A549 (cell line): Measurements from ENCODE around the gene CPNE7. TPM values are rescaled to one million over a fixed set of nuclear protein-coding genes. Genes with fewer than 3 reads are reported as not detected.

Source experiments
- ATAC-seq, 2 experiments: fragments of 200-7000 bp in 1 of 2; fragments of >200 bp in 1 of 2; cut with Nextera tagmentation in 1 of 2; cut with Tn5 transposase in 1 of 2; 3 replicates each; pipeline versions ENCODE4 v1.8.0 to v1.9.1; 2018 to 2020; ENCODE audit warnings: mild to moderate bottlenecking in 1 of 2, moderate library complexity in 1 of 2
- CTCF ChIA-PET: fragments of 300-600 bp; sonication (Branson Sonifier 250); formaldehyde crosslinking; extraction: SDS; loops from one replicate; lab custom pipeline; 2021; ENCODE audit warnings: antibody characterized with exemption, inconsistent platforms; lab: Yijun Ruan, JAX
- POLR2A ChIA-PET: fragments of 350-600 bp; formaldehyde crosslinking; extraction: SDS; loops from one replicate; lab custom pipeline; 2021; ENCODE audit warnings: antibody characterized with exemption, inconsistent platforms; lab: Yijun Ruan, JAX
- DNase-seq, 2 experiments: peaks; one replicate each; pipeline versions ENCODE4 v3.0.0 to v3.0.0-alpha.2; 2011 to 2016; ENCODE audit warnings: low read depth in 1 of 2, low spot score in 1 of 2
- FAIRE-seq: peaks from 2 replicates; lab custom pipeline; 2011; peaks lifted over from hg19 to GRCh38; lab: Jason Lieb, UNC
- H3K27ac ChIP-seq, 2 experiments: fragments of >200 bp; sonication (Bioruptor Twin); formaldehyde crosslinking; 3 replicates each; pipeline ENCODE4 v1.5.1; 2016 to 2017
- H3K4me1 ChIP-seq: fragments of >200 bp; sonication (Bioruptor Twin); formaldehyde crosslinking; 3 replicates; pipeline ENCODE4 v1.6.1; 2016
- H3K4me2 ChIP-seq: fragments of >200 bp; sonication (Bioruptor Twin); formaldehyde crosslinking; 3 replicates; pipeline ENCODE4 v1.6.1; 2016
- H3K4me3 ChIP-seq: fragments of >200 bp; sonication (Bioruptor Twin); formaldehyde crosslinking; 3 replicates; pipeline ENCODE4 v1.5.1; 2016
- H3K9me3 ChIP-seq: fragments of >200 bp; sonication (Bioruptor Twin); formaldehyde crosslinking; 3 replicates; pipeline ENCODE4 v1.6.1; 2016
- BHLHE40 ChIP-seq: IDR thresholded peaks from 2 replicates; pipeline ENCODE4 v1.6.1; 2012; ENCODE audit warnings: low read depth, low read length, inconsistent platforms
- CBX2 ChIP-seq: fragments of 200-600 bp; sonication (generic); IDR thresholded peaks from 2 replicates; pipeline ENCODE4 v1.6.1; 2016; ENCODE audit warnings: low read depth, mild to moderate bottlenecking, borderline replicate concordance
- CHD2 ChIP-seq: fragments of 150-350 bp; IDR thresholded peaks from 2 replicates; pipeline ENCODE4 v1.6.1; 2014; ENCODE audit warnings: low read length; ENCODE audit not compliant: partially characterized antibody
- CHD4 ChIP-seq: fragments of 200-600 bp; sonication (generic); IDR thresholded peaks from 2 replicates; pipeline ENCODE4 v1.6.1; 2016; ENCODE audit warnings: antibody characterized with exemption, mild to moderate bottlenecking, borderline replicate concordance
- CTCF ChIP-seq: fragments of >200 bp; sonication (Bioruptor Twin); formaldehyde crosslinking; IDR thresholded peaks from 3 replicates; pipeline ENCODE4 v1.5.1; 2016
- EHF ChIP-seq: fragments of 250-450 bp; sonication (Bioruptor Pico); IDR thresholded peaks from 2 replicates; pipeline ENCODE4 v1.5.0; 2020; ENCODE audit warnings: mild to moderate bottlenecking
- EHMT2 ChIP-seq: fragments of 200-600 bp; sonication (generic); IDR thresholded peaks from 2 replicates; pipeline ENCODE4 v1.6.1; 2016; ENCODE audit warnings: antibody characterized with exemption, low read depth, mild to moderate bottlenecking, moderate library complexity
- FOSL2 ChIP-seq, 2 experiments: fragments of 450-650 bp in 1 of 2; fragments of >200 bp in 1 of 2; sonication (Bioruptor Twin) in 1 of 2; formaldehyde crosslinking; IDR thresholded peaks; 2 replicates each; pipeline versions ENCODE4 v1.5.0 to v1.6.1; 2016 to 2020; ENCODE audit warnings: mild to moderate bottlenecking in 1 of 2, moderate library complexity in 1 of 2
- FOXS1 ChIP-seq: fragments of 250-450 bp; sonication (Bioruptor Pico); IDR thresholded peaks from 2 replicates; pipeline ENCODE4 v1.5.0; 2020; ENCODE audit warnings: mild to moderate bottlenecking, moderate library complexity
- HDAC2 ChIP-seq: fragments of 200-600 bp; sonication (generic); IDR thresholded peaks from 2 replicates; pipeline ENCODE4 v1.6.1; 2016
- HES2 ChIP-seq: fragments of >200 bp; sonication (Bioruptor Twin); formaldehyde crosslinking; IDR thresholded peaks from 2 replicates; pipeline ENCODE4 v1.6.1; 2016
- HOXA7 ChIP-seq: fragments of 250-450 bp; sonication (Bioruptor Pico); IDR thresholded peaks from 2 replicates; pipeline ENCODE4 v1.5.0; 2020; ENCODE audit warnings: mild to moderate bottlenecking, moderate library complexity
- JUNB ChIP-seq: fragments of >200 bp; sonication (Bioruptor Twin); formaldehyde crosslinking; IDR thresholded peaks from 2 replicates; pipeline ENCODE4 v1.6.1; 2016
- MAFK ChIP-seq: fragments of 450-650 bp; IDR thresholded peaks from 2 replicates; pipeline ENCODE4 v1.6.1; 2014; ENCODE audit not compliant: partially characterized antibody
- MAX ChIP-seq: IDR thresholded peaks from 2 replicates; pipeline ENCODE4 v1.6.1; 2012
- MYC ChIP-seq: IDR thresholded peaks from 2 replicates; pipeline ENCODE4 v1.6.1; 2012; ENCODE audit warnings: mild to moderate bottlenecking, inconsistent platforms, low read length, improper control_type of control experiment, borderline replicate concordance
- NPAS2 ChIP-seq: fragments of 250-450 bp; sonication (Bioruptor Pico); IDR thresholded peaks from 2 replicates; pipeline ENCODE4 v1.8.0; 2022; ENCODE audit warnings: mild to moderate bottlenecking, moderate library complexity, borderline replicate concordance
- NR3C1 ChIP-seq: fragments of >200 bp; sonication (Bioruptor Twin); formaldehyde crosslinking; IDR thresholded peaks from 3 replicates; pipeline ENCODE4 v1.6.1; 2017
- POLR2AphosphoS2 ChIP-seq: conservative IDR thresholded peaks from 2 replicates; pipeline ENCODE4 v1.6.1; 2012; ENCODE audit warnings: low read length, improper control_type of control experiment, inconsistent platforms
- RARB ChIP-seq: fragments of 250-450 bp; sonication (Bioruptor Pico); IDR thresholded peaks from 2 replicates; pipeline ENCODE4 v1.8.0; 2021; ENCODE audit warnings: mild to moderate bottlenecking, moderate library complexity
- RFX5 ChIP-seq: fragments of 450-650 bp; IDR thresholded peaks from 2 replicates; pipeline ENCODE4 v1.7.1; 2014; ENCODE audit warnings: antibody characterized with exemption, mild to moderate bottlenecking, moderate library complexity
- SMC3 ChIP-seq: fragments of >200 bp; sonication (Bioruptor Twin); formaldehyde crosslinking; IDR thresholded peaks from 3 replicates; pipeline ENCODE4 v1.6.1; 2018; ENCODE audit warnings: inconsistent platforms
- USF2 ChIP-seq: fragments of 450-650 bp; IDR thresholded peaks from 2 replicates; pipeline ENCODE4 v1.6.1; 2014; ENCODE audit warnings: antibody characterized with exemption
- ZC3H11A ChIP-seq: fragments of 450-650 bp; IDR thresholded peaks from 2 replicates; pipeline ENCODE4 v1.6.1; 2014; ENCODE audit warnings: antibody characterized with exemption, mild to moderate bottlenecking
- ZNF302 ChIP-seq: fragments of 250-450 bp; sonication (Bioruptor Pico); IDR thresholded peaks from 2 replicates; pipeline ENCODE4 v1.9.0; 2021; ENCODE audit warnings: inconsistent platforms, mild to moderate bottlenecking, moderate library complexity
- ZSCAN20 ChIP-seq: fragments of 250-450 bp; sonication (Bioruptor Pico); IDR thresholded peaks from 2 replicates; pipeline ENCODE4 v1.8.0; 2022; ENCODE audit warnings: mild to moderate bottlenecking, moderate library complexity
- WGBS: methylation state at CpG from one replicate; pipeline ENCODE4 v1.1.6; 2017; ENCODE audit errors: missing lambda C conversion rate; 5-methylcytosine and 5-hydroxymethylcytosine counted together
- polyA plus RNA-seq, 4 experiments: library from polyadenylated mRNA; depleted of rRNA in 3 of 4; stranded (reverse); fragments of >200 nt; fragmentation: RNase III in 1 of 4; extraction: RNeasy Plus Mini Kit Qiagen cat#74134 plus additional on column Dnase treatment in 1 of 4; gene quantifications; 2 replicates in 3 of 4; 3 replicates in 1 of 4; pipeline ENCODE4 v1.2.3, GENCODE V29; 2011 to 2017

CPNE7 gene
- polyA plus RNA-seq, 2 of the 4 experiments (the other 2 are of a cell fraction): 22.8 to 45.2 TPM

- ChIA-PET CTCF (interaction anchor here (0.9 to 2.7 kb wide), 4 partner anchors 13 to 53 kb away, joined by 3 to 18 read pairs (median 8); no protein-coding TSS in a partner anchor), POLR2A (no interaction called here)
- Histone ChIP-seq H3K27ac (no peak overlapping the region), H3K4me1 (no peaks in the 10 kb centered on the region), H3K4me2 (no peak overlapping the region), H3K9me3 (no peaks in the 10 kb centered on the region), H3K4me3 (no peak overlapping the region)
- FAIRE-seq (no peak), DNase-seq (no peak), ATAC-seq (no peak)
- WGBS: 92% methylated on average over 23 of the region's 26 CpGs
- TF ChIP-seq HOXA7 (CRISPR knock-in tag) (no peak), FOSL2 (IDR thresholded peaks at IDR 0.05) (no peak), FOSL2 (CRISPR knock-in tag; IDR thresholded peaks at IDR 0.05) (no peak), HDAC2 (no peak), RFX5 (no peak), POLR2AphosphoS2 (no peak), NPAS2 (CRISPR knock-in tag) (no peak), EHF (CRISPR knock-in tag) (no peak), ZNF302 (CRISPR knock-in tag) (no peak), ZSCAN20 (CRISPR knock-in tag) (no peak), MAX (no peak)
Measured at GRCh38 chr16:89588413-89589109, 13.0 kb downstream of the CPNE7 start.

DNA sequence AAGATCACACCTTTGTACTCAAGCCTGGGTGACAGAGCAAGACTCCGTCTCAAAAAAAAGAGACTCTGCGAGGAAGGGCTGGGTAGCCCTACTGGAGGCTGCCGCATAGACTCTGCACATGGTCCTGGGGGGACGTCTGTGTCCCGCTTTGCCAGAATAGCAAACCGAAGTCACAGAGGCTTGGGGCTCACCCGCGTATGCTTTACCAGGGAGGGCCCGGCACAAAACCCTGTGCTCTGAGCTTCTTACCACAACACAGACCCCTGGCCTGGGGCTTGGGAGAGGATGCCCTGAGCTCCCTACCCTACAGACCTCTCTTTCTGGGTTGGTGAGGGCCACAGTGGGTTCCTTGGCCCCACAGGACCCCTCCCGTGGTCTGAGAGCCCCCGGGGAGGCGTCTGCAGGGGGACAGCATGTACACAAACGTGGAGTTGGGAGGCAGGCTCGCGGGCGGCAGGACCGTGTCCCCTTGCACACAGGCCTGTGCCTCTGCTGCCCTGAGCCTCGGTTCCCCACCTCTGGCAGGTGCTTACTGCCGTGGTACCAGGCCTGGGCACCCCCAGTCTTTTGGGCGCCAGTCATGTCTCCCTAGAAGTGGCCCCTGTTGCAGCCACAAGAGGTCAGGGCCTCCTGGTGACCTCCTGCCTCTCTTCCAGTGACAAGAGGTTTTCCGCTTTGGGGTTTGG is 13.8 kb downstream of the CPNE7 start:
- WGBS: 92% methylated on average over 15 of the region's 21 CpGs
- no peak for ATAC-seq
- Histone ChIP-seq H3K4me1 (no peaks in the 10 kb centered on the region), H3K9me3 (no peaks in the 10 kb centered on the region), H3K4me3 (no peak overlapping the region), H3K4me2 (no peak overlapping the region), H3K27ac (no peak overlapping the region)
- TF ChIP-seq NR3C1 (no peak), ZNF302 (CRISPR knock-in tag) (no peak), HOXA7 (CRISPR knock-in tag) (no peak)
- DNase-seq: no peak
- ChIA-PET CTCF (interaction anchor here (0.9 to 2.7 kb wide), 9 partner anchors 8 to 78 kb away, joined by 3 to 18 read pairs (median 5); partner anchors contain the start of gene CPNE7), POLR2A (no interaction called here)
- no peak for FAIRE-seq

DNA sequence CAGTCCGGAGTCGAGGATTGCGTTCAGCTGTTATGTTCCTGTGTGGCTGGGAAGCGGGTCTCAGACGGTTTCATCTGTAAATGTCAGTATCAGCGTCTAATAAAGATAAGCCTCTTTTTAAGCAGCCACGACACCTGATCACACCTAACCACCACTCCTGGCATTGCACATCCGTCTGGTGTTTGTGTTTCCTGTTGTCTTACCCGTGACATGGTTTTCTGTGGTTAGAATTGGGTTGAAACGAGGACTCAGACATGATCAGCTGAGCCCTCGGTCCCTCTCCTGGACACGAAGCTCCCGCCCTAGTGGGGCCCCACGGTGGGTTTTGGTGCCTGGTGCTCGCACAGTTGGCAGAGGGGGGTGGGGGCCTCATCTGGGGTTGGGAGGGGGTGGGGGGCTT is 18.3 kb downstream of the CPNE7 start:
- Histone ChIP-seq H3K27ac (no peak overlapping the region), H3K9me3 (no peaks in the 10 kb centered on the region), H3K4me3 (no peak overlapping the region), H3K4me2 (no peak overlapping the region), H3K4me1 (peaks cover 6% of the 10 kb centered on the region; the same call in 1 of the 3 replicates)
- 92% methylated on average over 13 of the region's 15 CpGs for WGBS
- FAIRE-seq (no peak), DNase-seq (no peak), ATAC-seq (no peak)
- ChIA-PET CTCF (interaction anchor here (0.7 to 1.2 kb wide), 2 partner anchors 21 to 101 kb away, joined by 3 to 4 read pairs; no protein-coding TSS in a partner anchor), POLR2A (no interaction called here)
- TF ChIP-seq EHMT2 (no peak), ZC3H11A (no peak), CBX2 (no peak), SMC3 (no peak), JUNB (no peak), RARB (CRISPR knock-in tag) (no peak), ZSCAN20 (CRISPR knock-in tag) (no peak), FOXS1 (CRISPR knock-in tag) (no peak), HES2 (no peak), CTCF (no peak), BHLHE40 (no peak), MAFK (no peak), CHD2 (no peak), RFX5 (no peak), FOSL2 (IDR thresholded peaks at IDR 0.05) (no peak), FOSL2 (CRISPR knock-in tag; IDR thresholded peaks at IDR 0.05) (no peak), CHD4 (no peak), MYC (no peak), USF2 (no peak)
